HCT116 (cell line): ENCODE measurements around the gene CLCA2. TPM values are rescaled to one million over a fixed set of nuclear protein-coding genes. Genes with fewer than 3 reads are reported as not detected.

Experiments
- ATAC-seq: fragments of 200-7000 bp; cut with Tn5 transposase; 2 replicates; pipeline ENCODE4 v1.9.1; 2020; ENCODE audit warnings: mild to moderate bottlenecking, moderate library complexity
- BruUV-seq: library from RNA; stranded (reverse); fragments of 400-500 nt; replicated peaks from 2 replicates; lab custom pipeline; 2021; lab: Mats Ljungman, UMichigan
- CTCF ChIA-PET: fragments of 300-600 bp; sonication (Branson Sonifier 250); formaldehyde crosslinking; loops from one replicate; lab custom pipeline; 2021; ENCODE audit warnings: antibody characterized with exemption; lab: Charles Lee
- POLR2A ChIA-PET: fragments of 300-600, 350-600 bp; sonication (Branson Sonifier 250); formaldehyde crosslinking; loops from one replicate; lab custom pipeline; 2021; ENCODE audit warnings: antibody characterized with exemption; lab: Charles Lee
- RAD21 ChIA-PET, 2 experiments: fragments of 300-600 bp; sonication (Branson Sonifier 250); formaldehyde crosslinking; loops; one replicate each; lab custom pipeline; 2023; ENCODE audit warnings: low total read pairs in 2 of 2; ENCODE audit not compliant: uncharacterized antibody in 2 of 2, unreplicated experiment in 2 of 2, low non-redundant PET in 1 of 2; lab: Charles Lee
- DNase-seq: peaks from one replicate; pipeline ENCODE4 v3.0.0-alpha.2; 2010; ENCODE audit warnings: low read depth, low spot score
- H2AFZ ChIP-seq: fragments of 200-600 bp; shearing (Covaris generic), sonication (generic); 2 replicates; pipeline ENCODE4 v1.6.1; 2017; ENCODE audit warnings: low read depth, mixed run types, mixed read lengths, antibody characterized with exemption, low read length; ENCODE audit not compliant: poor library complexity, severe bottlenecking
- H3K27ac ChIP-seq: 2 replicates; pipeline ENCODE4 v1.5.1; 2012; ENCODE audit warnings: low read depth, low read length
- H3K27me3 ChIP-seq: fragments of 200-600 bp; sonication (generic); 2 replicates; pipeline ENCODE4 v1.6.1; 2016; ENCODE audit warnings: mixed run types, low read length, mixed read lengths; ENCODE audit not compliant: insufficient read depth
- H3K36me3 ChIP-seq, 2 experiments: fragments of 200-500 bp in 1 of 2; fragments of 200-600 bp in 1 of 2; sonication (Bioruptor generic) in 1 of 2; sonication (generic) in 1 of 2; 2 replicates each; pipeline versions ENCODE4 v1.5.1 to v1.6.1; 2014 to 2016; ENCODE audit warnings: low read length in 2 of 2, inconsistent platforms in 1 of 2, mixed read lengths in 1 of 2, mixed run types in 1 of 2; ENCODE audit not compliant: insufficient read depth in 2 of 2, control insufficient read depth in 1 of 2
- H3K4me1 ChIP-seq, 2 experiments: fragments of 200-600 bp in 1 of 2; sonication (generic) in 1 of 2; 2 replicates each; pipeline versions ENCODE4 v1.5.1 to v1.6.1; 2012 to 2017; ENCODE audit warnings: low read length in 2 of 2, inconsistent platforms in 1 of 2, mild to moderate bottlenecking in 1 of 2, mixed read lengths in 1 of 2, mixed run types in 1 of 2, moderate library complexity in 1 of 2; ENCODE audit not compliant: insufficient read depth in 2 of 2, control insufficient read depth in 1 of 2
- H3K4me2 ChIP-seq: fragments of 200-600 bp; sonication (generic); 2 replicates; pipeline ENCODE4 v1.6.1; 2017; ENCODE audit warnings: mixed run types, low read length, mixed read lengths
- H3K4me3 ChIP-seq, 2 experiments: fragments of 200-600 bp in 1 of 2; sonication (generic) in 1 of 2; replicated peaks in 1 of 2; 2 replicates each; pipeline ENCODE4 v1.5.1; 2011 to 2016; ENCODE audit warnings: low read length in 2 of 2, control low read depth in 1 of 2, low read depth in 1 of 2, mild to moderate bottlenecking in 1 of 2, mixed read lengths in 1 of 2, mixed run types in 1 of 2
- H3K79me2 ChIP-seq: fragments of 200-600 bp; sonication (generic); 2 replicates; pipeline ENCODE4 v1.6.1; 2017; ENCODE audit warnings: mild to moderate bottlenecking, mixed run types, low read length, moderate library complexity, mixed read lengths; ENCODE audit not compliant: insufficient read depth
- H3K9ac ChIP-seq: fragments of 200-600 bp; sonication (generic); 2 replicates; pipeline ENCODE4 v1.6.1; 2016; ENCODE audit warnings: low read length, mixed read lengths
- H3K9me2 ChIP-seq: fragments of 200-600 bp; sonication (generic), shearing (Covaris generic); 2 replicates; pipeline ENCODE4 v1.6.1; 2017; ENCODE audit warnings: mixed run types, mild to moderate bottlenecking, moderate library complexity; ENCODE audit not compliant: insufficient read depth
- H3K9me3 ChIP-seq, 2 experiments: fragments of 200-500 bp in 1 of 2; fragments of 200-600 bp in 1 of 2; sonication (Bioruptor generic) in 1 of 2; sonication (generic) in 1 of 2; 2 replicates each; pipeline ENCODE4 v1.6.1; 2014 to 2017; ENCODE audit warnings: low read length in 2 of 2, mixed read lengths in 2 of 2, inconsistent platforms in 1 of 2, low read depth in 1 of 2, mild to moderate bottlenecking in 1 of 2, mixed run types in 1 of 2, moderate library complexity in 1 of 2; ENCODE audit not compliant: control insufficient read depth in 1 of 2, insufficient read depth in 1 of 2
- H4K20me1 ChIP-seq: fragments of 200-600 bp; sonication (generic), shearing (Covaris generic); 2 replicates; pipeline ENCODE4 v1.6.1; 2017; ENCODE audit warnings: mixed run types, mild to moderate bottlenecking, moderate library complexity; ENCODE audit not compliant: insufficient read depth
- CTCF ChIP-seq, 3 experiments: fragments of 200-600 bp in 1 of 3; sonication (generic) in 1 of 3; IDR thresholded peaks in 2 of 3; conservative IDR thresholded peaks in 1 of 3; 2 replicates each; pipeline ENCODE4 v1.5.1; 2012 to 2017; ENCODE audit warnings: low read depth in 2 of 3, low read length in 2 of 3, antibody characterized with exemption in 1 of 3, borderline replicate concordance in 1 of 3, control low read depth in 1 of 3, mild to moderate bottlenecking in 1 of 3, mixed read lengths in 1 of 3, mixed run types in 1 of 3, moderate library complexity in 1 of 3; ENCODE audit not compliant: insufficient read depth in 1 of 3
- ELF1 ChIP-seq: IDR thresholded peaks from 2 replicates; pipeline ENCODE4 v1.6.1; 2012; ENCODE audit warnings: low read depth, borderline replicate concordance
- EZH2 ChIP-seq: fragments of 200-600 bp; sonication (generic); IDR thresholded peaks from 2 replicates; pipeline ENCODE4 v1.6.1; 2017; ENCODE audit warnings: antibody characterized with exemption, mixed run types
- FOSL1 ChIP-seq: IDR thresholded peaks from 2 replicates; pipeline ENCODE4 v1.6.1; 2012; ENCODE audit warnings: low read depth
- POLR2A ChIP-seq: IDR thresholded peaks from 2 replicates; pipeline ENCODE4 v1.7.0; 2011; ENCODE audit warnings: borderline replicate concordance; ENCODE audit not compliant: insufficient read depth, insufficient read length; ENCODE audit errors: extremely low read depth
- POLR2AphosphoS5 ChIP-seq: IDR thresholded peaks from 2 replicates; pipeline ENCODE4 v1.6.1; 2011; ENCODE audit warnings: mild to moderate bottlenecking, low read depth, low read length, moderate library complexity
- RAD21 ChIP-seq: IDR thresholded peaks from 2 replicates; pipeline ENCODE4 v1.6.1; 2012; ENCODE audit warnings: low read depth, mild to moderate bottlenecking
- ZNF274 ChIP-seq: fragments of 200-500 bp; sonication (Bioruptor generic); IDR thresholded peaks from 2 replicates; pipeline ENCODE4 v1.6.1; 2014; ENCODE audit warnings: mild to moderate bottlenecking, low read depth, low read length, inconsistent platforms
- intact Hi-C: fragments of 100-400 bp; cut with micrococcal nuclease; formaldehyde crosslinking; loops from 2 replicates; pipeline ENCODE4 v1.10.0; 2022
- total RNA-seq: library from RNA; stranded (reverse); gene quantifications from one replicate; pipeline ENCODE4 v1.2.1, GENCODE V29; 2021; ENCODE audit not compliant: unreplicated experiment
- TF ChIP-seq, protein P1 (sequence below): IDR thresholded peaks from 2 replicates; pipeline ENCODE4 v1.6.1; 2012; ENCODE audit warnings: low read depth
- TF ChIP-seq, protein P2 (sequence below): IDR thresholded peaks from 2 replicates; pipeline ENCODE4 v1.6.1; 2012

Gene CLCA2
- total RNA-seq, 1 experiment from 2014 or later: not detected

GRCh38 chr1:86409416-86410021 lies 14.5 kb upstream of the CLCA2 start:
- Histone ChIP-seq H3K27ac (no peak overlapping the region), H3K79me2 (no peaks in the 10 kb centered on the region), H3K36me3 (no peaks in the 10 kb centered on the region), H3K27me3 (no peaks in the 10 kb centered on the region), H3K9me3 (no peaks in the 10 kb centered on the region), H3K9ac (no peak overlapping the region), H4K20me1 (no peaks in the 10 kb centered on the region), H3K4me1 (no peaks in the 10 kb centered on the region), H2AFZ (no peak overlapping the region), H3K4me3 (no peak overlapping the region), H3K9me2 (no peaks in the 10 kb centered on the region), H3K4me2 (no peak overlapping the region)
- ChIA-PET POLR2A (no interaction called here), RAD21 (no interaction called here), CTCF (no interaction called here)
- BruUV-seq: no TSS peak
- no peak for ATAC-seq
- intact Hi-C loops: no loop called here
- no peak for TF ChIP-seq ELF1
- no peak for TF ChIP-seq POLR2A
- TF ChIP-seq RAD21: no peak
- TF ChIP-seq, protein P1, sequence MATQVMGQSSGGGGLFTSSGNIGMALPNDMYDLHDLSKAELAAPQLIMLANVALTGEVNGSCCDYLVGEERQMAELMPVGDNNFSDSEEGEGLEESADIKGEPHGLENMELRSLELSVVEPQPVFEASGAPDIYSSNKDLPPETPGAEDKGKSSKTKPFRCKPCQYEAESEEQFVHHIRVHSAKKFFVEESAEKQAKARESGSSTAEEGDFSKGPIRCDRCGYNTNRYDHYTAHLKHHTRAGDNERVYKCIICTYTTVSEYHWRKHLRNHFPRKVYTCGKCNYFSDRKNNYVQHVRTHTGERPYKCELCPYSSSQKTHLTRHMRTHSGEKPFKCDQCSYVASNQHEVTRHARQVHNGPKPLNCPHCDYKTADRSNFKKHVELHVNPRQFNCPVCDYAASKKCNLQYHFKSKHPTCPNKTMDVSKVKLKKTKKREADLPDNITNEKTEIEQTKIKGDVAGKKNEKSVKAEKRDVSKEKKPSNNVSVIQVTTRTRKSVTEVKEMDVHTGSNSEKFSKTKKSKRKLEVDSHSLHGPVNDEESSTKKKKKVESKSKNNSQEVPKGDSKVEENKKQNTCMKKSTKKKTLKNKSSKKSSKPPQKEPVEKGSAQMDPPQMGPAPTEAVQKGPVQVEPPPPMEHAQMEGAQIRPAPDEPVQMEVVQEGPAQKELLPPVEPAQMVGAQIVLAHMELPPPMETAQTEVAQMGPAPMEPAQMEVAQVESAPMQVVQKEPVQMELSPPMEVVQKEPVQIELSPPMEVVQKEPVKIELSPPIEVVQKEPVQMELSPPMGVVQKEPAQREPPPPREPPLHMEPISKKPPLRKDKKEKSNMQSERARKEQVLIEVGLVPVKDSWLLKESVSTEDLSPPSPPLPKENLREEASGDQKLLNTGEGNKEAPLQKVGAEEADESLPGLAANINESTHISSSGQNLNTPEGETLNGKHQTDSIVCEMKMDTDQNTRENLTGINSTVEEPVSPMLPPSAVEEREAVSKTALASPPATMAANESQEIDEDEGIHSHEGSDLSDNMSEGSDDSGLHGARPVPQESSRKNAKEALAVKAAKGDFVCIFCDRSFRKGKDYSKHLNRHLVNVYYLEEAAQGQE: no peak
- TF ChIP-seq ZNF274: no peak
- no peak for TF ChIP-seq EZH2
- TF ChIP-seq, protein P2, sequence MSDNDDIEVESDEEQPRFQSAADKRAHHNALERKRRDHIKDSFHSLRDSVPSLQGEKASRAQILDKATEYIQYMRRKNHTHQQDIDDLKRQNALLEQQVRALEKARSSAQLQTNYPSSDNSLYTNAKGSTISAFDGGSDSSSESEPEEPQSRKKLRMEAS: no peak
- TF ChIP-seq POLR2AphosphoS5: no peak
- TF ChIP-seq CTCF (IDR thresholded peaks at IDR 0.05 in 2 of 3, conservative IDR thresholded peaks at IDR 0.05 in 1 of 3; ENCODE audit: borderline replicate concordance in 1 of 3, insufficient read depth in 1 of 3, low read depth in 2 of 3, low read length in 2 of 3): no peak
- no peak for TF ChIP-seq FOSL1
- DNase-seq: no peak
